ENCODE measurements around the gene OXCT2. TPM values are rescaled to one million over a fixed set of nuclear protein-coding genes. Genes with fewer than 3 reads are reported as not detected.
"Not testable (repeated sequence)": the region's sequence is repeated elsewhere in the genome, so short reads cannot be mapped to it uniquely, and the experiment has no call there.

Gene OXCT2
- total and polyA plus RNA-seq, 2 experiments from 2014 or later = 0.69 to 3.5 TPM

GRCh38 chr1:39802496-39803260 is 31.5 kb upstream of the OXCT2 start:
- H3K4me2 ChIP-seq (ENCODE audit: unreplicated experiment) = no peak overlapping the region
- TF ChIP-seq EZH2 (IDR thresholded peaks at IDR 0.05; ENCODE audit: insufficient read depth, poor library complexity, severe bottlenecking) (no peak), EZH2phosphoT487 (IDR thresholded peaks at IDR 0.05; ENCODE audit: insufficient read depth, low read depth) (no peak)
- H3K9me3 ChIP-seq (ENCODE audit: low read depth) = no peaks in the 10 kb centered on the region
- no peaks in the 10 kb centered on the region for H3K79me2 ChIP-seq (ENCODE audit: insufficient read depth)
- no peak overlapping the region for H3K27ac ChIP-seq
- H3F3A ChIP-seq (ENCODE audit: insufficient read depth) = peaks cover 5% of the 10 kb centered on the region
- no peaks in the 10 kb centered on the region for H3K9me2 ChIP-seq (ENCODE audit: insufficient read depth)
- no peaks in the 10 kb centered on the region for H4K20me1 ChIP-seq (ENCODE audit: insufficient read depth)
- no peak overlapping the region for H3K4me3 ChIP-seq
- no peak overlapping the region for H3K9ac ChIP-seq
- no peak overlapping the region for H2AFZ ChIP-seq
- no peaks in the 10 kb centered on the region for H3K27me3 ChIP-seq (replicated peaks; ENCODE audit: insufficient read depth)
- in situ Hi-C loops (cut with MboI) = no loop called here
- no peak for DNase-seq
- 87 to 93% methylated on average over 14 of the region's 14 CpGs for WGBS, 2 experiments (ENCODE audit: low coverage in 1 of 2, low lambda C conversion rate in 2 of 2, missing lambda C conversion rate in 2 of 2)
- H3K4me1 ChIP-seq (ENCODE audit: insufficient read depth) = peaks cover 6% of the 10 kb centered on the region
- H3K36me3 ChIP-seq (ENCODE audit: low read depth) = no peaks in the 10 kb centered on the region

DNA sequence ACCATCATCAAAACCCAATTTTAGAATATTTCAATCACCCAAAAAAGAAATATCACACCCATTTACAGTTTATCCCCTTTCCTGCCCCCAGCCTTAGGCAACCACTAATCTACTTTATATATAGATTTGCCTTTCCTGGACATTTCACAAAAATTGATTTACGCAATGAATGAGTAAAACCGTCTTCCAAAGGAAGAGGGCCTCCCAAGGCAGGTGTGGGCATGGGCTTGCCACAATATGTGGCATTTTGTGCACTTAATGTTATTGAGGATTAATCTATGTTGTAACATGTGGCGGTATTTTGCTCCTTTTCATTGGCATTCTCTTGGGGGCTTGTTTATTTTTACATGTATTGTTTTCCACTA is 29.3 kb upstream of the OXCT2 start:
- no peak for DNase-seq
- no peaks in the 10 kb centered on the region for H3K27me3 ChIP-seq (replicated peaks; ENCODE audit: insufficient read depth)
- no peaks in the 10 kb centered on the region for H3K9me2 ChIP-seq (ENCODE audit: insufficient read depth)
- H3K36me3 ChIP-seq (ENCODE audit: low read depth) = no peaks in the 10 kb centered on the region
- H3K79me2 ChIP-seq (ENCODE audit: insufficient read depth) = no peaks in the 10 kb centered on the region
- H3K27ac ChIP-seq = 0 out of 2 replicates have a peak overlapping the region, but pooled peaks have one; percentile 15
- TF ChIP-seq EZH2 (IDR thresholded peaks at IDR 0.05; ENCODE audit: insufficient read depth, poor library complexity, severe bottlenecking) (no peak), EZH2phosphoT487 (IDR thresholded peaks at IDR 0.05; ENCODE audit: insufficient read depth, low read depth) (no peak)
- H4K20me1 ChIP-seq (ENCODE audit: insufficient read depth) = no peaks in the 10 kb centered on the region
- in situ Hi-C loops (cut with MboI) = no loop called here
- peaks cover 5% of the 10 kb centered on the region for H3F3A ChIP-seq (ENCODE audit: insufficient read depth)
- H2AFZ ChIP-seq = no peak overlapping the region
- H3K9me3 ChIP-seq (ENCODE audit: low read depth) = no peaks in the 10 kb centered on the region
- no peak overlapping the region for H3K4me3 ChIP-seq
- no peak overlapping the region for H3K9ac ChIP-seq
- 89 to 90% methylated on average over 3 of the region's 3 CpGs for WGBS, 2 experiments (ENCODE audit: low coverage in 1 of 2, low lambda C conversion rate in 2 of 2, missing lambda C conversion rate in 2 of 2)
- peaks cover 6% of the 10 kb centered on the region for H3K4me1 ChIP-seq (ENCODE audit: insufficient read depth)
- H3K4me2 ChIP-seq (ENCODE audit: unreplicated experiment) = peak overlapping the region; percentile 56

DNA sequence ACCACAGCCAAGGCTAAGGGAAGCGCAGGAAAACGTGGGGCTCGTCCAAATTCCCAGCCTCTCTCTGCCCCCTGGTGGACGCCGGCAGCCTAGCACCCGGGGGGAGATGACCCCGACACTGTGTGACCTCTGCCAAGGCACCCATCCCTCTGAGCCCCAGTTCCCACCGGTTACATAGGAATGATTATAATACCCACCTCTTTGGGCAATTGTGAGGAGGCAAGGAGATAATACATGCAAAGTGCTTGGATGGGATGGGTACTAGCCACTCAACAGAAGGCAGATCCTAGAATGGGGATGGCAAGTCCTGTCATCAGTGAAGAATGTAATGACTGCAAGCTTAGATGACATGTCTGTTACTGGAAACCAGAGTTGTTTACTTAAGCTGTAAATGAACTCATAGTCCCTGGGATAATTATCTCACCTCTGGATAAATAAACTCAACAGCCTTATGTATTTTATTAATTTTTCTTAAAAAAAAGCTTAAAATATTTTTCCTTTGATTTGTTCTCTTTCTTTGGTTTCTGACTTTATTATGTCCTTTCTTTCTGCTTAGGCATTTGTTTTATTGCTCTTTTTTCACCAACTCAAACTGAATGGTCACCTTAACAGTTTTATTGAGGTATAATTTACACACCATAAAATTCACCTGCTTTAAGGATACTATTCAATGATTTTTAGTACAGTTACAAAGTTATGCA is 28.8 kb upstream of the OXCT2 start:
- 0 out of 2 replicates have a peak overlapping the region, but pooled peaks have one; percentile 35 for H3K9ac ChIP-seq
- WGBS, 2 experiments (ENCODE audit: low coverage in 1 of 2, low lambda C conversion rate in 2 of 2, missing lambda C conversion rate in 2 of 2) = 0 to 1% methylated on average over 8 of the region's 8 CpGs
- no peaks in the 10 kb centered on the region for H3K36me3 ChIP-seq (ENCODE audit: low read depth)
- peaks cover 5% of the 10 kb centered on the region for H3F3A ChIP-seq (ENCODE audit: insufficient read depth)
- peak; percentile 92 for DNase-seq
- peak overlapping the region; percentile 25 for H3K27ac ChIP-seq
- H3K9me3 ChIP-seq (ENCODE audit: low read depth) = no peaks in the 10 kb centered on the region
- peak overlapping the region; percentile 56 for H3K4me2 ChIP-seq (ENCODE audit: unreplicated experiment)
- no peaks in the 10 kb centered on the region for H3K27me3 ChIP-seq (replicated peaks; ENCODE audit: insufficient read depth)
- H4K20me1 ChIP-seq (ENCODE audit: insufficient read depth) = no peaks in the 10 kb centered on the region
- no peak overlapping the region for H3K4me3 ChIP-seq
- peak overlapping the region; percentile 78 for H2AFZ ChIP-seq
- TF ChIP-seq EZH2 (IDR thresholded peaks at IDR 0.05; ENCODE audit: insufficient read depth, poor library complexity, severe bottlenecking) = no peak
- peak; percentile 68; the same call in 1 of the 2 replicates for TF ChIP-seq EZH2phosphoT487 (IDR thresholded peaks at IDR 0.05; ENCODE audit: insufficient read depth, low read depth)
- peaks cover 6% of the 10 kb centered on the region for H3K4me1 ChIP-seq (ENCODE audit: insufficient read depth)
- no peaks in the 10 kb centered on the region for H3K79me2 ChIP-seq (ENCODE audit: insufficient read depth)
- in situ Hi-C loops (cut with MboI) = no loop called here
- H3K9me2 ChIP-seq (ENCODE audit: insufficient read depth) = no peaks in the 10 kb centered on the region

- in situ Hi-C loops (cut with MboI) = not testable (repeated sequence)
Measured at GRCh38 chr1:39798859-39799769, 28.0 kb upstream of the OXCT2 start.

More at GRCh38 chr1:39798859-39799769, 28.0 kb upstream of the OXCT2 start:
- H3K27me3 ChIP-seq (replicated peaks; ENCODE audit: insufficient read depth); H3F3A ChIP-seq (ENCODE audit: insufficient read depth); H3K9me2 ChIP-seq (ENCODE audit: insufficient read depth); H3K4me1 ChIP-seq (ENCODE audit: insufficient read depth); H3K9me3 ChIP-seq (ENCODE audit: low read depth); H3K4me3 ChIP-seq; H3K4me2 ChIP-seq (ENCODE audit: unreplicated experiment); H4K20me1 ChIP-seq (ENCODE audit: insufficient read depth); H3K79me2 ChIP-seq (ENCODE audit: insufficient read depth); H3K36me3 ChIP-seq (ENCODE audit: low read depth): not testable (repeated sequence)
- peak overlapping the region; percentile 78 for H2AFZ ChIP-seq
- H3K27ac ChIP-seq = peak overlapping the region; percentile 25; the same call in 1 of the 2 replicates
- 40 to 43% methylated on average over 17 to 22 of the region's 26 CpGs for WGBS, 2 experiments (ENCODE audit: low coverage in 1 of 2, low lambda C conversion rate in 2 of 2, missing lambda C conversion rate in 2 of 2)
- peak; percentile 88 for DNase-seq
- 0 out of 2 replicates have a peak overlapping the region, but pooled peaks have one; percentile 35 for H3K9ac ChIP-seq
